HG02852 (cell line): ENCODE measurements around the gene TRIP10.
"Not testable (repeated sequence)": the region's sequence is repeated elsewhere in the genome, so short reads cannot be mapped to it uniquely, and the experiment has no call there.

Experiments
- ATAC-seq: cut with Tn5 transposase; IDR thresholded peaks from one replicate; pipeline ENCODE4 v1.9.1; 2021; ENCODE audit warnings: mild to moderate bottlenecking, moderate library complexity; ENCODE audit not compliant: unreplicated experiment

The TRIP10 gene

GRCh38 chr19:6738787-6739389 is 592 bp upstream of the TRIP10 start:
- ATAC-seq: no peak

GRCh38 chr19:6739883-6740588 is 556 bp downstream of the TRIP10 start:
- ATAC-seq: no peak

GRCh38 chr19:6740589-6741343 is 1.3 kb downstream of the TRIP10 start:
- ATAC-seq: no peak

DNA sequence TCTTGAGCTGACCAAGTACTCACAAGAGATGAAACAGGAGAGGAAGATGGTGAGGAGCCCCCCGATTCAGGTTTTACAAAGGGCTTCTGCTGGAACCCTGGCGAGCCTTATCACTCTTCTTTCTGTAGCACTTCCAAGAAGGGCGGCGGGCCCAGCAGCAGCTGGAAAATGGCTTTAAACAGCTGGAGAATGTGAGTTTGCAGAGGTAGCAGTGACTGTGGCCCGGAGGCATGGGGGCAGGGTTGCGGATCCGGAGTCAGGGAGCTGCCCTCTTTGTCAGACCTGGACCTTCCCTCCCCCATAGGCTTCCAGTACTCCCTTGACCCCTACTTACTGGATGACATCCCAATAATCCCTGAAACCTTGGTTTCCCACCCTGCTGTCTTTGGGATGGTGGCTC is 3.6 kb downstream of the TRIP10 start:
- no peak for ATAC-seq

DNA sequence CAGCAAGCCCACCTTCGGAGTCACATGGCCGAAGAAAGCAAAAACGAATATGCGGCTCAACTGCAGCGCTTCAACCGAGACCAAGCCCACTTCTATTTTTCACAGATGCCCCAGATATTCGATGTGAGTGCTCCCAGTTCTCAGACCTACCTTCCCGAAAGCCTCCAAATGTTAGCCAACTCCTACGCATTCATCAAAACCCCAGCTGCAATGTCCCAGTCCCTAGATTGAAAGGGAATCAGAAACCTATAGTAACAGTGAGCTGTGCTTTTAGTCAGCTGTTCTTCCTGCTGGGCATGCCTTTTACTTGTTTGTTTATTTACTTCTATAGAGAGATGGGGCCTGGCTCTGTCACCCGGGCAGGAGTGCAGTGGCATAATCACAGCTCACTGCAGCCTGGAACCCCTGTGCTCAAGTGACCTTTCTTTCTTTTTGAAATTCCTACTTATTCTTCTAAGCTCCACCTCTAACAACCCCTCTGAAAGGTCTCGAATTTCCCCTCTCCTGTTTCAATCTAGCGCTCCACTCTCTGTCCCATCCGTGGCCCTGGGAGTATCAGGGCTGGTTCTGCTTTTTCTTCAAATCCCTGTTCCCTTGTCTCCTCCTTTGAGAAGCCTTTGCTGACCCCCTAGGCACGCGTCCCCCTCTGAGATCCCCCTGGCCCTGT is 4.4 kb downstream of the TRIP10 start:
- ATAC-seq: no peak

- no peak for ATAC-seq
Measured at GRCh38 chr19:6744381-6745301, 5.2 kb downstream of the TRIP10 start.

DNA sequence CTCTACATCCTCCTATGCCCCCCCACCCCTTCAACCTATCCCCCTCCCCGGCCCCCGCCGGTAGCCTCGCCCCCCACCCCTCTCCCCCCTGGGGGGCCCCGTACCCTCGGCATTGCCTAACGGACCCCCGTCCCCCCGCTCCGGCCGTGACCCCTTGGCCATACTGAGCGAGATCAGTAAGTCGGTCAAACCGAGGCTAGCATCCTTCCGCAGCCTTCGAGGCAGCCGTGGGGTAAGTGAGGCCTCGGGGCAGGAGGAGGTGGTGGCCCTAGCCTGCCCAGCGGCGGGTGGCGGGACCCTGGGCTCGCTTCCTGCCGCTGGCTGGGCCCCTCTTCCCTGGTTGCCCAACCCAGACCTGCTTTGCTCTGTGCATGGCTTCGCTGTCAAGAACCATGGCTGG is 6.5 kb downstream of the TRIP10 start:
- ATAC-seq: no peak

- ATAC-seq: not testable (repeated sequence)
Measured at GRCh38 chr19:6748543-6748942, 9.1 kb downstream of the TRIP10 start.

- no peak for ATAC-seq
Measured at GRCh38 chr19:6750062-6750461, 10.6 kb downstream of the TRIP10 start.

GRCh38 chr19:6751189-6751588 is 11.7 kb downstream of the TRIP10 start:
- no peak for ATAC-seq

GRCh38 chr19:6752256-6753177 is 13.0 kb downstream of the TRIP10 start:
- no peak for ATAC-seq

GRCh38 chr19:6753178-6754031 is 13.9 kb downstream of the TRIP10 start:
- ATAC-seq: peak; percentile 70

- no peak for ATAC-seq
Measured at GRCh38 chr19:6754136-6754535, 14.7 kb downstream of the TRIP10 start.

GRCh38 chr19:6754653-6755463 is 15.4 kb downstream of the TRIP10 start:
- no peak for ATAC-seq

DNA sequence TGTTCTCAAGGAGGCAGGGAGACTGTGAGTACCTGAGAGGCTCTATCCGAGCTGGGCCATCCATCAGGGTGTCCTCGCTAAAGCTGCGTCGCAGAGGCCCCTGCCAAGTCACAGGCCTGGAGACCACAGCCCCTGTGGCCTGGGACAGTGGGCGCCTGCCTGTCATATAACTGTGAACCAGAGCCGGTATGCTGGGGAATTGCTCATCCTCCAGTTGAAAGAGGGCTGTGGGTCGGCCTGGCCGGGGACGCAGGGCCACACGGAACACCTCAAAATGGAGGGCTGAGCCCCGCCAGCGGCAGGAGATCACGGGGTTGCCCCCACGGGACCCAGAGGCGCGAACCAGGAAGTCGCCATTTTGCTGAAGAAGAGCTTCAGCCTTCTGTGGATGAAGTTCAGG is 21.1 kb downstream of the TRIP10 start:
- ATAC-seq: no peak

- no peak for ATAC-seq
Measured at GRCh38 chr19:6761053-6761676, 21.7 kb downstream of the TRIP10 start.

- ATAC-seq: not testable (repeated sequence)
Measured at GRCh38 chr19:6762253-6762797, 22.8 kb downstream of the TRIP10 start.
